ENCODE data around the gene DHRS13.

Gene DHRS13

GRCh38 chr17:28888832-28889231, 14.0 kb downstream of the DHRS13 start:
- Histone ChIP-seq H3K9me3 (ENCODE audit: low read length) (no peaks in the 10 kb centered on the region), H3K27ac (ENCODE audit: low read depth, low read length, poor library complexity, severe bottlenecking) (peak overlapping the region; percentile 36), H3K9ac (ENCODE audit: low read length) (no peak overlapping the region), H3K36me3 (ENCODE audit: insufficient read depth, low read length) (peaks cover 15% of the 10 kb centered on the region; the same call in 1 of the 2 replicates), H3K4me2 (ENCODE audit: low read length) (no peak overlapping the region), H3K4me3 (ENCODE audit: low read depth, low read length, poor library complexity, severe bottlenecking) (no peak overlapping the region), H3F3A (ENCODE audit: insufficient read depth, low read length) (no peaks in the 10 kb centered on the region), H2AFZ (ENCODE audit: low read length) (no peak overlapping the region), H3K27me3 (ENCODE audit: insufficient read depth, low read length) (no peaks in the 10 kb centered on the region), H3K9me2 (ENCODE audit: low read depth, low read length) (no peaks in the 10 kb centered on the region), H3K4me1 (ENCODE audit: insufficient read depth, low read length, severe bottlenecking) (peaks cover 29% of the 10 kb centered on the region), H4K20me1 (ENCODE audit: insufficient read depth, low read length) (no peaks in the 10 kb centered on the region), H3K79me2 (ENCODE audit: insufficient read depth, low read length) (no peaks in the 10 kb centered on the region)
- TF ChIP-seq CTCF (IDR thresholded peaks at IDR 0.05; ENCODE audit: low read length): no peak
- no peak for TF ChIP-seq EZH2 (IDR thresholded peaks at IDR 0.05; ENCODE audit: borderline replicate concordance, low read length)

- H3K4me1 ChIP-seq (ENCODE audit: insufficient read depth, low read length, severe bottlenecking): peaks cover 21% of the 10 kb centered on the region
- H2AFZ ChIP-seq (ENCODE audit: low read length): no peak overlapping the region
- H3K36me3 ChIP-seq (ENCODE audit: insufficient read depth, low read length): peaks cover 15% of the 10 kb centered on the region; the same call in 1 of the 2 replicates
- no peak overlapping the region for H3K9ac ChIP-seq (ENCODE audit: low read length)
- no peaks in the 10 kb centered on the region for H3F3A ChIP-seq (ENCODE audit: insufficient read depth, low read length)
- H3K4me2 ChIP-seq (ENCODE audit: low read length): no peak overlapping the region
- H4K20me1 ChIP-seq (ENCODE audit: insufficient read depth, low read length): no peaks in the 10 kb centered on the region
- peak overlapping the region; percentile 36 for H3K27ac ChIP-seq (ENCODE audit: low read depth, low read length, poor library complexity, severe bottlenecking)
- TF ChIP-seq CTCF (IDR thresholded peaks at IDR 0.05; ENCODE audit: low read length): no peak
- no peak for TF ChIP-seq EZH2 (IDR thresholded peaks at IDR 0.05; ENCODE audit: borderline replicate concordance, low read length)
- no peaks in the 10 kb centered on the region for H3K79me2 ChIP-seq (ENCODE audit: insufficient read depth, low read length)
- H3K9me3 ChIP-seq (ENCODE audit: low read length): no peaks in the 10 kb centered on the region
- no peaks in the 10 kb centered on the region for H3K27me3 ChIP-seq (ENCODE audit: insufficient read depth, low read length)
- no peaks in the 10 kb centered on the region for H3K9me2 ChIP-seq (ENCODE audit: low read depth, low read length)
- H3K4me3 ChIP-seq (ENCODE audit: low read depth, low read length, poor library complexity, severe bottlenecking): no peak overlapping the region
Measured at GRCh38 chr17:28887871-28888471, 14.9 kb downstream of the DHRS13 start.

- Histone ChIP-seq H4K20me1 (ENCODE audit: insufficient read depth, low read length) (no peaks in the 10 kb centered on the region), H2AFZ (ENCODE audit: low read length) (no peak overlapping the region), H3K4me1 (ENCODE audit: insufficient read depth, low read length, severe bottlenecking) (peaks cover 16% of the 10 kb centered on the region), H3K9me2 (ENCODE audit: low read depth, low read length) (no peaks in the 10 kb centered on the region), H3K9me3 (ENCODE audit: low read length) (no peaks in the 10 kb centered on the region), H3K4me2 (ENCODE audit: low read length) (no peak overlapping the region), H3K9ac (ENCODE audit: low read length) (no peak overlapping the region), H3K4me3 (ENCODE audit: low read depth, low read length, poor library complexity, severe bottlenecking) (no peak overlapping the region), H3F3A (ENCODE audit: insufficient read depth, low read length) (no peaks in the 10 kb centered on the region), H3K79me2 (ENCODE audit: insufficient read depth, low read length) (no peaks in the 10 kb centered on the region), H3K27me3 (ENCODE audit: insufficient read depth, low read length) (no peaks in the 10 kb centered on the region), H3K36me3 (ENCODE audit: insufficient read depth, low read length) (peaks cover 21% of the 10 kb centered on the region; the same call in 1 of the 2 replicates), H3K27ac (ENCODE audit: low read depth, low read length, poor library complexity, severe bottlenecking) (no peak overlapping the region)
- no peak for TF ChIP-seq CTCF (IDR thresholded peaks at IDR 0.05; ENCODE audit: low read length)
- TF ChIP-seq EZH2 (IDR thresholded peaks at IDR 0.05; ENCODE audit: borderline replicate concordance, low read length): no peak
Measured at GRCh38 chr17:28885951-28886350, 16.9 kb downstream of the DHRS13 start.
